Hepatocyte (in vitro differentiated cells): ENCODE measurements around the gene LIN28A.

ENCODE experiments used
- CTCF ChIP-seq: fragments of 200-600 bp; sonication (generic); IDR thresholded peaks from 2 replicates; pipeline ENCODE4 v1.5.1; 2016; ENCODE audit warnings: antibody characterized with exemption, mild to moderate bottlenecking; ENCODE audit not compliant: poor library complexity
- EZH2 ChIP-seq: fragments of 200-600 bp; sonication (generic); IDR thresholded peaks from 2 replicates; pipeline ENCODE4 v1.6.1; 2016; ENCODE audit warnings: antibody characterized with exemption, mild to moderate bottlenecking, borderline replicate concordance
- EZH2phosphoT487 ChIP-seq: fragments of 200-600 bp; sonication (generic); IDR thresholded peaks from one replicate; pipeline ENCODE4 v1.6.1; 2018; ENCODE audit warnings: antibody characterized with exemption, mild to moderate bottlenecking, low read depth, moderate library complexity; ENCODE audit not compliant: unreplicated experiment, severe bottlenecking

- no peak for TF ChIP-seq CTCF
- TF ChIP-seq EZH2phosphoT487 = no peak
- no peak for TF ChIP-seq EZH2
Observed at GRCh38 chr1:26367441-26367840, 43.2 kb upstream of the LIN28A start.
